ENCODE data around the gene IGIP.

GRCh38 chr5:140157032-140157781 lies 31.5 kb downstream of the IGIP start:
- TF ChIP-seq POLR2A (IDR thresholded peaks at IDR 0.05) (no peak), CTCF (IDR thresholded peaks at IDR 0.05 in 8 of 11, conservative IDR thresholded peaks at IDR 0.05 in 3 of 11) (peak; percentile 84 to 97 (median 93))

All from spleen (tissue), 7 donors.